Neuronal stem cell (in vitro differentiated cells): ENCODE results near the gene KATNAL1.
"Not testable (repeated sequence)": the region's sequence is repeated elsewhere in the genome, so short reads cannot be mapped to it uniquely, and the experiment has no call there.

Source experiments
- DNase-seq: peaks from one replicate; pipeline ENCODE4 v3.0.0-alpha.2; 2013; ENCODE audit warnings: low spot score
- H2AFZ ChIP-seq: one replicate; pipeline ENCODE4 v1.6.1; 2013; ENCODE audit warnings: mild to moderate bottlenecking, low read length, inconsistent platforms
- H2AK5ac ChIP-seq: 2 replicates; pipeline ENCODE4 v1.6.1; 2013; ENCODE audit warnings: low read depth, mild to moderate bottlenecking, inconsistent platforms, low read length, moderate library complexity, mixed read lengths
- H2BK120ac ChIP-seq: 2 replicates; pipeline ENCODE4 v1.6.1; 2013; ENCODE audit warnings: low read depth, mild to moderate bottlenecking, inconsistent platforms, low read length, moderate library complexity, mixed read lengths
- H2BK12ac ChIP-seq: one replicate; pipeline ENCODE4 v1.6.1; 2013; ENCODE audit warnings: low read length, inconsistent platforms
- H2BK15ac ChIP-seq: 2 replicates; pipeline ENCODE4 v1.6.1; 2013; ENCODE audit warnings: mild to moderate bottlenecking, low read length, inconsistent platforms, mixed read lengths
- H2BK5ac ChIP-seq: one replicate; pipeline ENCODE4 v1.6.1; 2013; ENCODE audit warnings: inconsistent platforms, mild to moderate bottlenecking, low read length, moderate library complexity
- H3K14ac ChIP-seq: one replicate; pipeline ENCODE4 v1.6.1; 2013; ENCODE audit warnings: low read length, inconsistent platforms
- H3K18ac ChIP-seq: 2 replicates; pipeline ENCODE4 v1.6.1; 2013; ENCODE audit warnings: low read length, inconsistent platforms
- H3K23ac ChIP-seq: 2 replicates; pipeline ENCODE4 v1.6.1; 2013; ENCODE audit warnings: low read depth, mild to moderate bottlenecking, mixed read lengths, low read length, inconsistent platforms; ENCODE audit not compliant: poor library complexity
- H3K27ac ChIP-seq: replicated peaks from 3 replicates; pipeline ENCODE4 v1.5.1; 2013; ENCODE audit warnings: low read length, inconsistent platforms
- H3K27me3 ChIP-seq, 3 experiments: 2 replicates each; pipeline ENCODE4 v1.6.1; 2013; ENCODE audit warnings: low read length in 3 of 3, mild to moderate bottlenecking in 2 of 3, inconsistent platforms in 1 of 3, low read depth in 1 of 3, mixed read lengths in 1 of 3, moderate library complexity in 1 of 3; ENCODE audit not compliant: control insufficient read depth in 3 of 3, insufficient read depth in 3 of 3
- H3K36me3 ChIP-seq, 2 donors: replicated peaks in 1 of 2; 2 replicates each; pipeline ENCODE4 v1.6.1; 2013; ENCODE audit warnings: low read length in 2 of 2; ENCODE audit not compliant: control insufficient read depth in 2 of 2, insufficient read depth in 2 of 2
- H3K4ac ChIP-seq: 2 replicates; pipeline ENCODE4 v1.6.1; 2013; ENCODE audit warnings: inconsistent platforms, mild to moderate bottlenecking, low read length, moderate library complexity
- H3K4me1 ChIP-seq, 2 donors: 1 replicate in 1 of 2; 2 replicates in 1 of 2; pipeline ENCODE4 v1.6.1; 2013; ENCODE audit warnings: low read length in 2 of 2, low read depth in 1 of 2; ENCODE audit not compliant: control insufficient read depth in 2 of 2, insufficient read depth in 1 of 2
- H3K4me2 ChIP-seq: one replicate; pipeline ENCODE4 v1.6.1; 2013; ENCODE audit warnings: mild to moderate bottlenecking, low read length, inconsistent platforms; ENCODE audit not compliant: insufficient read depth, poor library complexity, severe bottlenecking
- H3K4me3 ChIP-seq, 2 donors: 2 replicates each; pipeline ENCODE4 v1.5.1; 2013; ENCODE audit warnings: low read length in 2 of 2, mild to moderate bottlenecking in 2 of 2, inconsistent platforms in 1 of 2, moderate library complexity in 1 of 2
- H3K79me1 ChIP-seq: one replicate; pipeline ENCODE4 v1.6.1; 2013; ENCODE audit warnings: low read depth, mild to moderate bottlenecking, inconsistent platforms, low read length, moderate library complexity
- H3K9ac ChIP-seq: one replicate; pipeline ENCODE4 v1.6.1; 2013; ENCODE audit warnings: mild to moderate bottlenecking, low read depth, low read length, inconsistent platforms; ENCODE audit not compliant: poor library complexity
- H3K9me3 ChIP-seq, 2 donors: replicated peaks in 1 of 2; 2 replicates each; pipeline versions ENCODE3 to v1.6.1; 2013; ENCODE audit warnings: low read length in 2 of 2, mild to moderate bottlenecking in 2 of 2, inconsistent platforms in 1 of 2, low read depth in 1 of 2, mixed read lengths in 1 of 2, moderate library complexity in 1 of 2; ENCODE audit not compliant: control insufficient read depth in 2 of 2, insufficient read depth in 1 of 2
- H4K8ac ChIP-seq: one replicate; pipeline ENCODE4 v1.6.1; 2013; ENCODE audit warnings: low read depth, mild to moderate bottlenecking, inconsistent platforms, low read length, moderate library complexity
- H4K91ac ChIP-seq: one replicate; pipeline ENCODE4 v1.6.1; 2013; ENCODE audit warnings: low read length, low read depth, mild to moderate bottlenecking, inconsistent platforms; ENCODE audit not compliant: poor library complexity
- WGBS, 2 donors: extraction: QIAGEN DNeasy Blood & Tissue Kit; methylation state at CpG; one replicate each; pipeline ENCODE4 v1.1.7; 2013; ENCODE audit warnings: missing lambda C conversion rate in 2 of 2, mixed read lengths in 1 of 2; ENCODE audit not compliant: insufficient read length in 2 of 2, insufficient replicate concordance in 1 of 2; ENCODE audit errors: extremely low coverage in 2 of 2; 5-methylcytosine and 5-hydroxymethylcytosine counted together

KATNAL1 gene

DNA sequence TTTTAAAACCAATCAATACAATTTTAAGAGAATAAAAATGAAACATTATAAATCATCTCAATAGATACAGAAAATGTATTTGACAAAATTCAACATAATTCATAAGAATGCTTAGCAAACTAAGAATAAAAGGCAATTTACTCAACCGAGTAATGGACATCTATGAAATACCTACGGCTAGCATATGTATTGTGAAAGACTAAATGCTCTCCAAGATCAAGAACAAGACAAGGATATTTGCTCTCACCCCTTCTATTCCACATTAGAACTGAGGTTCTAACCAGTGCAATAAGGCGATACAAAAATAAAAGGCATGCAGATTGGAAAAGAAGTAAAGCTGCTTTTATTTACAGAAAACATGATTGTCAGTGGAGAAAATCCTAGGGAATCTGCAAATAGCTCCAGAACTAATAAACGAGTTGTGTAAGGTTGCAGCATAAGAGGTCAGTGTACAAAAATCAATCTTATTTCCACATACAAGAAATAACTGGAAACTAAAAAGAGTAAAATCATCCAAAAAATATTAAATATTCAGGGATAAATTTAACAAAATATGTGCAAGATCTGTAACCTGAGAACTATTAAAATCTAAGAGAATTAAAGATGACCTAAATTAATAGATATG lies 16.4 kb downstream of the KATNAL1 start:
- H3K14ac ChIP-seq = no peak overlapping the region
- no peak overlapping the region for H3K4me3 ChIP-seq
- no peak overlapping the region for H3K23ac ChIP-seq
- H3K9ac ChIP-seq = no peak overlapping the region
- no peak overlapping the region for H4K91ac ChIP-seq
- H3K9me3 ChIP-seq = no peaks in the 10 kb centered on the region
- no peak overlapping the region for H3K27ac ChIP-seq
- H2AK5ac ChIP-seq = no peak overlapping the region
- no peaks in the 10 kb centered on the region for H3K79me1 ChIP-seq
- H3K27me3 ChIP-seq = no peaks in the 10 kb centered on the region
- no peak overlapping the region for H2BK15ac ChIP-seq
- peaks cover 0 to 2% of the 10 kb centered on the region in 2 donors for H3K36me3 ChIP-seq
- H3K4ac ChIP-seq = no peak overlapping the region
- no peak overlapping the region for H2AFZ ChIP-seq
- no CpG with 5 or more reads among the region's 4 CpGs for WGBS, 2 donors
- no peak overlapping the region for H2BK120ac ChIP-seq
- no peak for DNase-seq
- H2BK5ac ChIP-seq = no peak overlapping the region
- no peak overlapping the region for H4K8ac ChIP-seq
- no peak overlapping the region for H3K18ac ChIP-seq
- no peaks in the 10 kb centered on the region for H3K4me1 ChIP-seq
- no peak overlapping the region for H3K4me2 ChIP-seq
- no peak overlapping the region for H2BK12ac ChIP-seq

DNA sequence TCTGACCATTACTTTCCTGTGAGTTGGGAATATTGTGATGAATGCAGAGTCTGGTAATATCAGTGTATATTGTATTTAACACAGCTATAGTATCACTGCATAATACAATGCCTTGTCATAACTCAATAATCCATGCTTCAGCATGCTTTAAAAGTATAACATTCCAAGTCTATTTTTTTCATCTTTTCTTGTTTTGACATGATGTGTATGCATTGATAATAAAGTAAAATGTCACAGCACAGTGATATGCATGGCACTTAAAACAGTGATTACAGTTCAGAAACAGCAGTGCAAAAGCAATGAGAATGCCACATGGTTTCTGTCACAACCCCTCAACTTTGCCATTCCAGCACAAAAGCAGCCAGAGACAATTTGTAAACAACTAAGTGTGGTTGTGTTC lies 17.8 kb downstream of the KATNAL1 start:
- Histone ChIP-seq H4K8ac (no peak overlapping the region), H2AK5ac (no peak overlapping the region), H3K79me1 (no peaks in the 10 kb centered on the region), H2BK5ac (no peak overlapping the region), H2BK15ac (no peak overlapping the region), H3K14ac (no peak overlapping the region), H3K9me3 (peaks cover 0 to 6% of the 10 kb centered on the region in 2 donors), H3K9ac (no peak overlapping the region), H3K4ac (no peak overlapping the region), H3K36me3 (peaks cover 0 to 2% of the 10 kb centered on the region in 2 donors), H3K4me3 (no peak overlapping the region), H2BK12ac (no peak overlapping the region), H2AFZ (no peak overlapping the region), H3K4me1 (no peaks in the 10 kb centered on the region), H3K4me2 (no peak overlapping the region), H3K27ac (no peak overlapping the region), H3K18ac (no peak overlapping the region), H3K27me3 (no peaks in the 10 kb centered on the region), H2BK120ac (no peak overlapping the region), H3K23ac (no peak overlapping the region), H4K91ac (no peak overlapping the region)
- no peak for DNase-seq

DNA sequence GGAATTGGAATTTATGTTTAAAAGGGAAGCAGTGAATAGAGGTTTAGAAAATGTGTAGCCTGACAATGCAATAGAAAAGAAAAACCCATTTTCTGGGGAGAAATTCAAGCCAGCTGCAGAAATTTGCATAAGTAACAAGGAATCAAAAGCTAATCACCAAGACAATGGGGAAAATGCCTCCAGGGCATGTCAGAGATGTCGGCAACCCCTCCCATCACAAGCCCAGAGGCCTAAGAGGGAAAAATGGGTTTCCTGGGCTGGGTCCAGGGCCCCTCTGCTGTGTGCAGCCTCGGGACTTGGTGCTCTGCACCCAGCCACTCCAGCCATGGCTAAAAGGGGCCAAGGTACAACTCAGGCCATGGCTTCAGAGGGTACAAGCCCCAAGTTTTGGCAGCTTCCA lies 21.3 kb downstream of the KATNAL1 start:
- not testable (repeated sequence) for H4K8ac ChIP-seq, H3K79me1 ChIP-seq, H3K14ac ChIP-seq, H3K4me1 ChIP-seq, H3K23ac ChIP-seq, H2BK5ac ChIP-seq, H2BK15ac ChIP-seq, H2BK12ac ChIP-seq, H3K4ac ChIP-seq, H3K9ac ChIP-seq, H4K91ac ChIP-seq, H3K4me3 ChIP-seq, H3K9me3 ChIP-seq, H3K27ac ChIP-seq, H3K4me2 ChIP-seq, H3K18ac ChIP-seq, H2BK120ac ChIP-seq, DNase-seq, H3K27me3 ChIP-seq, H2AK5ac ChIP-seq, H2AFZ ChIP-seq
- H3K36me3 ChIP-seq = peaks cover 0 to 16% of the 10 kb centered on the region in 2 donors
- WGBS, 2 donors = no CpG with 5 or more reads among the region's 2 CpGs

DNA sequence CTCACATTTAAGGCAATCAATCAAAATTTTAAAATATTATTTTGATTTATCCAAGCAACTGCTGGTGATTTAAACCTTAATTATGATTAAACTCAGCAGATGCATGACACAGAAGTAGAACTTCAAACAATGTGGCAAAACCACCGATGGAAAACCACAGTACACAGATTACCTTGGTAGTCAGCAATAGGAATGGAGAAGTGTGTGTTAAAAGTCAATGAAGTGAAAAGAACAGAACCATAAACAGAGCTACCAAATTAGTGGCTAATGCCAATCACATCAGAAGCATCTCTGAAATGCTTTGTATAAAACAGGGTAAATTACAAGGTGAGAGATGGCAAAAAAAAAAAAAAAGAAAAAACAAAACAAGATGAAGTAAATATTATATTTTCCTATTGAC lies 31.2 kb downstream of the KATNAL1 start:
- no CpG with 5 or more reads among the region's 1 CpG for WGBS, 2 donors
- H2BK15ac ChIP-seq = no peak overlapping the region
- no peak for DNase-seq
- no peak overlapping the region for H3K18ac ChIP-seq
- no peak overlapping the region for H2AK5ac ChIP-seq
- no peak overlapping the region for H3K4me2 ChIP-seq
- H3K27me3 ChIP-seq = no peaks in the 10 kb centered on the region
- H2AFZ ChIP-seq = no peak overlapping the region
- H3K4me1 ChIP-seq = no peaks in the 10 kb centered on the region
- no peak overlapping the region for H3K27ac ChIP-seq
- no peak overlapping the region for H3K4me3 ChIP-seq
- no peak overlapping the region for H3K9ac ChIP-seq
- no peak overlapping the region for H4K8ac ChIP-seq
- H3K79me1 ChIP-seq = no peaks in the 10 kb centered on the region
- no peak overlapping the region for H3K14ac ChIP-seq
- no peak overlapping the region for H4K91ac ChIP-seq
- H2BK5ac ChIP-seq = no peak overlapping the region
- peaks cover 2 to 8% of the 10 kb centered on the region in 2 donors for H3K9me3 ChIP-seq
- peaks cover 0 to 47% of the 10 kb centered on the region in 2 donors for H3K36me3 ChIP-seq
- H3K23ac ChIP-seq = no peak overlapping the region
- H3K4ac ChIP-seq = no peak overlapping the region
- H2BK12ac ChIP-seq = no peak overlapping the region
- no peak overlapping the region for H2BK120ac ChIP-seq
